HG03103 (cell line): ENCODE measurements around the gene PHRF1.
"Not testable (repeated sequence)": the region's sequence is repeated elsewhere in the genome, so short reads cannot be mapped to it uniquely, and the experiment has no call there.

Source experiments
- ATAC-seq: cut with Tn5 transposase; IDR thresholded peaks from one replicate; pipeline ENCODE4 v1.9.1; 2021; ENCODE audit warnings: low read depth; ENCODE audit not compliant: unreplicated experiment

Gene PHRF1

GRCh38 chr11:650482-650881, 74.2 kb downstream of the PHRF1 start:
- no peak for ATAC-seq

GRCh38 chr11:653136-653535, 76.9 kb downstream of the PHRF1 start:
- ATAC-seq, result not testable (repeated sequence)

GRCh38 chr11:653837-654236, 77.6 kb downstream of the PHRF1 start:
- no peak for ATAC-seq

- not testable (repeated sequence) for ATAC-seq
Observed at GRCh38 chr11:654444-654843, 78.2 kb downstream of the PHRF1 start.

GRCh38 chr11:655036-655726, 78.9 kb downstream of the PHRF1 start:
- ATAC-seq, result no peak

- ATAC-seq, result no peak
Observed at GRCh38 chr11:656426-656825, 80.2 kb downstream of the PHRF1 start.

GRCh38 chr11:656866-657265, 80.6 kb downstream of the PHRF1 start:
- no peak for ATAC-seq

GRCh38 chr11:657691-658126, 81.4 kb downstream of the PHRF1 start:
- no peak for ATAC-seq

- no peak for ATAC-seq
Observed at GRCh38 chr11:659532-660085, 83.3 kb downstream of the PHRF1 start.

GRCh38 chr11:660281-660680, 84.0 kb downstream of the PHRF1 start:
- no peak for ATAC-seq

- no peak for ATAC-seq
Observed at GRCh38 chr11:660681-661444, 84.6 kb downstream of the PHRF1 start.
